Upper lobe of left lung (tissue), 4 donors: Measurements from ENCODE around the gene PHOSPHO2.
"Not testable (repeated sequence)": the region's sequence is repeated elsewhere in the genome, so short reads cannot be mapped to it uniquely, and the experiment has no call there.

Experiments
- EP300 ChIP-seq, 4 donors: sonication (generic); formaldehyde crosslinking; IDR thresholded peaks; one replicate each; pipeline ENCODE4 v1.5.1; 2017; ENCODE audit warnings: antibody characterized with exemption in 4 of 4, control low read depth in 2 of 4
- POLR2A ChIP-seq, 4 donors: fragments of 450-650 bp; IDR thresholded peaks; one replicate each; pipeline ENCODE4 v1.5.1; 2016 to 2017; ENCODE audit warnings: antibody characterized with exemption in 4 of 4, mild to moderate bottlenecking in 2 of 4
- POLR2AphosphoS5 ChIP-seq, 2 donors: sonication (generic); formaldehyde crosslinking; IDR thresholded peaks; one replicate each; pipeline ENCODE4 v1.5.1; 2017; ENCODE audit warnings: antibody characterized with exemption in 2 of 2
- TF ChIP-seq, protein P1 (sequence below), 6 experiments: fragments of 450-650 bp in 4 of 6; fragments of 200-600 bp in 2 of 6; sonication (generic) in 2 of 6; IDR thresholded peaks; one replicate each; pipeline ENCODE4 v1.5.1; 2016 to 2019; ENCODE audit warnings: antibody characterized with exemption in 6 of 6

- TF ChIP-seq, protein P1, sequence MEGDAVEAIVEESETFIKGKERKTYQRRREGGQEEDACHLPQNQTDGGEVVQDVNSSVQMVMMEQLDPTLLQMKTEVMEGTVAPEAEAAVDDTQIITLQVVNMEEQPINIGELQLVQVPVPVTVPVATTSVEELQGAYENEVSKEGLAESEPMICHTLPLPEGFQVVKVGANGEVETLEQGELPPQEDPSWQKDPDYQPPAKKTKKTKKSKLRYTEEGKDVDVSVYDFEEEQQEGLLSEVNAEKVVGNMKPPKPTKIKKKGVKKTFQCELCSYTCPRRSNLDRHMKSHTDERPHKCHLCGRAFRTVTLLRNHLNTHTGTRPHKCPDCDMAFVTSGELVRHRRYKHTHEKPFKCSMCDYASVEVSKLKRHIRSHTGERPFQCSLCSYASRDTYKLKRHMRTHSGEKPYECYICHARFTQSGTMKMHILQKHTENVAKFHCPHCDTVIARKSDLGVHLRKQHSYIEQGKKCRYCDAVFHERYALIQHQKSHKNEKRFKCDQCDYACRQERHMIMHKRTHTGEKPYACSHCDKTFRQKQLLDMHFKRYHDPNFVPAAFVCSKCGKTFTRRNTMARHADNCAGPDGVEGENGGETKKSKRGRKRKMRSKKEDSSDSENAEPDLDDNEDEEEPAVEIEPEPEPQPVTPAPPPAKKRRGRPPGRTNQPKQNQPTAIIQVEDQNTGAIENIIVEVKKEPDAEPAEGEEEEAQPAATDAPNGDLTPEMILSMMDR (IDR thresholded peaks at IDR 0.05): not testable (repeated sequence)
- TF ChIP-seq POLR2A, POLR2AphosphoS5, EP300 (IDR thresholded peaks at IDR 0.05): not testable (repeated sequence)
These were observed 9.6 kb upstream of the PHOSPHO2 start for GRCh38 chr2:169684712-169685111.
